Measurements from ENCODE around the gene NIPAL1.

NIPAL1 gene

DNA sequence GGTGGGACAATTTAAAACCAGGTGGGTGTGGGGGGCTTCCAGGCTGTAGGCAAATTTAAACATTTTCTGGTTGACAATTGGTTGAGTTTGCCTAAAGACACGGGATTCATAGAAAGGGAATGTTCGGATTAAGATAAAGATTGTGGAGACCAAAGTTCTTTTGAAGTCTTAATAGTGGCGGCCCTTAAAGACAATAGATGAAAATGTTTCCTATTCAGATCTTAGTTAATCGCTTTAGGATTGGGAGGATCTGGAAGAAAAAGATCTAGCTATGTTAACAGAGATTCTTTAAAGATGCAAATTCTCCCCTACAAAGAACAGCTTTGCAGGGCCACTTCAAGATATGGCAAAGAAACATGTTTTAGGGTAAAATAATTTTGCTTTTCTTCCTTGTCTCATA, 4.8 kb upstream of the NIPAL1 start:
- Histone ChIP-seq H3K27ac (no peak overlapping the region), H3K9me3 (peaks cover 5% of the 10 kb centered on the region), H3K36me3 (no peaks in the 10 kb centered on the region), H3K4me3 (ENCODE audit: low read depth in 1 of 2, low read length in 1 of 2) (no peak overlapping the region), H3K4me1 (ENCODE audit: control insufficient read depth in 1 of 2, insufficient read depth in 1 of 2, low read depth in 1 of 2, low read length in 1 of 2) (peaks cover 7 to 11% of the 10 kb centered on the region in 2 experiments), H3K27me3 (peaks cover 35% of the 10 kb centered on the region)
- TF ChIP-seq, protein P1, sequence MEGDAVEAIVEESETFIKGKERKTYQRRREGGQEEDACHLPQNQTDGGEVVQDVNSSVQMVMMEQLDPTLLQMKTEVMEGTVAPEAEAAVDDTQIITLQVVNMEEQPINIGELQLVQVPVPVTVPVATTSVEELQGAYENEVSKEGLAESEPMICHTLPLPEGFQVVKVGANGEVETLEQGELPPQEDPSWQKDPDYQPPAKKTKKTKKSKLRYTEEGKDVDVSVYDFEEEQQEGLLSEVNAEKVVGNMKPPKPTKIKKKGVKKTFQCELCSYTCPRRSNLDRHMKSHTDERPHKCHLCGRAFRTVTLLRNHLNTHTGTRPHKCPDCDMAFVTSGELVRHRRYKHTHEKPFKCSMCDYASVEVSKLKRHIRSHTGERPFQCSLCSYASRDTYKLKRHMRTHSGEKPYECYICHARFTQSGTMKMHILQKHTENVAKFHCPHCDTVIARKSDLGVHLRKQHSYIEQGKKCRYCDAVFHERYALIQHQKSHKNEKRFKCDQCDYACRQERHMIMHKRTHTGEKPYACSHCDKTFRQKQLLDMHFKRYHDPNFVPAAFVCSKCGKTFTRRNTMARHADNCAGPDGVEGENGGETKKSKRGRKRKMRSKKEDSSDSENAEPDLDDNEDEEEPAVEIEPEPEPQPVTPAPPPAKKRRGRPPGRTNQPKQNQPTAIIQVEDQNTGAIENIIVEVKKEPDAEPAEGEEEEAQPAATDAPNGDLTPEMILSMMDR (IDR thresholded peaks at IDR 0.05) = no peak

DNA sequence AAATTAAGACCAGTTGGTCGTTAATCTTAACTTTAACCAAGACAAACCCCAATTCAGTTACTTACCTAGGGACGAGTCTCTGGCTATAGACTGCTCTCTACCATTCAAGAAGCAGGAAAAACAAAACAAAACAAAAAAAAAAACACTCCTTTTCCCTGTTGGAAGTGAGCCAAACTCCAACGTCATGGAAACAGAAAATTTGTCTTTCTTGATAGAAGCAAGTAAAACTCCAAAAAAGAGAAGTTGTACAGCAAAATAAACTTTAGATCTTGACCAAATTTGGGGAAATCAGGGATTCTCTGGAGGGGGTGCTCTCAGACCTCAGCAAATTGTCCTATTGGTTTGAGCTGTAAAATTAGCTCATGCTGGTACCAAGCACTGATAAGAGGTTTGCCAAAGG, 3.7 kb upstream of the NIPAL1 start:
- TF ChIP-seq, protein P1 (IDR thresholded peaks at IDR 0.05) = no peak
- Histone ChIP-seq H3K27me3 (peaks cover 46% of the 10 kb centered on the region), H3K4me3 (ENCODE audit: low read depth in 1 of 2, low read length in 1 of 2) (no peak overlapping the region), H3K27ac (no peak overlapping the region), H3K36me3 (no peaks in the 10 kb centered on the region), H3K9me3 (peaks cover 5% of the 10 kb centered on the region), H3K4me1 (ENCODE audit: control insufficient read depth in 1 of 2, insufficient read depth in 1 of 2, low read depth in 1 of 2, low read length in 1 of 2) (peaks cover 13 to 18% of the 10 kb centered on the region in 2 experiments)

- no peak overlapping the region for H3K27ac ChIP-seq
- peaks cover 70% of the 10 kb centered on the region for H3K27me3 ChIP-seq
- TF ChIP-seq, protein P1 (IDR thresholded peaks at IDR 0.05) = no peak
- peaks cover 13 to 18% of the 10 kb centered on the region in 2 experiments for H3K4me1 ChIP-seq (ENCODE audit: control insufficient read depth in 1 of 2, insufficient read depth in 1 of 2, low read depth in 1 of 2, low read length in 1 of 2)
- no peak overlapping the region for H3K4me3 ChIP-seq (ENCODE audit: low read depth in 1 of 2, low read length in 1 of 2)
- H3K36me3 ChIP-seq = no peaks in the 10 kb centered on the region
- no peaks in the 10 kb centered on the region for H3K9me3 ChIP-seq
These were observed 1.4 kb upstream of the NIPAL1 start for GRCh38 chr4:48015216-48015615.

DNA sequence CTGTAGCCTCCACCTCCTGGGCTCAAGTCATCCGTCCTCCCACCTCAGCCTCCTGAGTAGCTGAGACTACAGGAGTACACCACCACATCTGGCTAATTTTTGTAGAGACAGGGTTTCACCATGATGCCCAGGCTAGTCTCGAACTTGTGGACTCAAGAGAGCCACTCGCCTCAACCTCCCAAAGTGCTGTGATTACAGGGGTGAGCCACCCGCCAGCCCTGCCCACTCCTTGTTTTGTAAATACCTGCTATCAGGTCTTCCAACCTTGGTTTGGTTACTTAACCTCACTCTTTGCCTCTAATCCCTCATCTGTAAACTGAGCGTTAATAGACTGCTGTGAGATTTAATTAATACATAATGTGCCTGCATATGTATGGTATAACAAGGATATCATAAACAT, 894 bp upstream of the NIPAL1 start:
- TF ChIP-seq, protein P1 (IDR thresholded peaks at IDR 0.05) = no peak
- Histone ChIP-seq H3K36me3 (no peaks in the 10 kb centered on the region), H3K9me3 (no peaks in the 10 kb centered on the region), H3K4me1 (ENCODE audit: control insufficient read depth in 1 of 2, insufficient read depth in 1 of 2, low read depth in 1 of 2, low read length in 1 of 2) (peaks cover 13 to 18% of the 10 kb centered on the region in 2 experiments), H3K27ac (no peak overlapping the region), H3K4me3 (ENCODE audit: low read depth in 1 of 2, low read length in 1 of 2) (no peak overlapping the region), H3K27me3 (peaks cover 75% of the 10 kb centered on the region)

GRCh38 chr4:48017108-48017571, 568 bp downstream of the NIPAL1 start:
- H3K27ac ChIP-seq = no peak overlapping the region
- H3K36me3 ChIP-seq = no peaks in the 10 kb centered on the region
- peaks cover 13 to 18% of the 10 kb centered on the region in 2 experiments for H3K4me1 ChIP-seq (ENCODE audit: control insufficient read depth in 1 of 2, insufficient read depth in 1 of 2, low read depth in 1 of 2, low read length in 1 of 2)
- H3K9me3 ChIP-seq = no peaks in the 10 kb centered on the region
- peak overlapping the region; percentile 46 to 67 for H3K4me3 ChIP-seq (ENCODE audit: low read depth in 1 of 2, low read length in 1 of 2)
- TF ChIP-seq, protein P1 (IDR thresholded peaks at IDR 0.05) = no peak
- peaks cover 85% of the 10 kb centered on the region for H3K27me3 ChIP-seq

GRCh38 chr4:48018112-48018511, 1.5 kb downstream of the NIPAL1 start:
- Histone ChIP-seq H3K36me3 (no peaks in the 10 kb centered on the region), H3K4me3 (ENCODE audit: low read depth in 1 of 2, low read length in 1 of 2) (no peak overlapping the region), H3K27ac (no peak overlapping the region), H3K27me3 (peaks cover 94% of the 10 kb centered on the region), H3K4me1 (ENCODE audit: control insufficient read depth in 1 of 2, insufficient read depth in 1 of 2, low read depth in 1 of 2, low read length in 1 of 2) (peaks cover 13 to 18% of the 10 kb centered on the region in 2 experiments), H3K9me3 (no peaks in the 10 kb centered on the region)
- TF ChIP-seq, protein P1 (IDR thresholded peaks at IDR 0.05) = no peak
